T-cell (primary cell): ENCODE data around the gene SLC8B1. TPM values are rescaled to one million over a fixed set of nuclear protein-coding genes. Genes with fewer than 3 reads are reported as not detected.
A peak's percentile ranks its signal among the peaks of the same experiment; 100 is the strongest.

Experiments used
- ATAC-seq, 4 experiments: fragments of 200-7000 bp in 3 of 4; fragments of 150-1000 bp in 1 of 4; cut with Tn5 transposase; replicated peaks in 1 of 4; 1 replicate in 3 of 4; 2 replicates in 1 of 4; pipeline ENCODE4 v1.10.0; 2021; ENCODE audit warnings: moderate library complexity in 3 of 4, mild to moderate bottlenecking in 2 of 4, moderate number of reproducible peaks in 1 of 4
- CTCF ChIA-PET, 2 donors: fragments of 300-600 bp; sonication (Branson Sonifier 250); formaldehyde crosslinking; loops; one replicate each; lab custom pipeline; 2022; ENCODE audit warnings: antibody characterized with exemption in 2 of 2; lab: Charles Lee
- POLR2A ChIA-PET, 2 donors: fragments of 300-600 bp; sonication (Branson Sonifier 250); formaldehyde crosslinking; loops; one replicate each; lab custom pipeline; 2022; ENCODE audit warnings: antibody characterized with exemption in 2 of 2; lab: Charles Lee
- DNase-seq, 35 experiments: peaks; one replicate each; pipeline versions ENCODE4 v3.0.0 to v3.0.0-alpha.2; 2013 to 2023
- H3K27ac ChIP-seq: one replicate; pipeline ENCODE4 v1.5.1; 2013; ENCODE audit warnings: low read length
- H3K27me3 ChIP-seq, 2 experiments: replicated peaks in 1 of 2; 1 replicate in 1 of 2; 2 replicates in 1 of 2; pipeline versions ENCODE4 v1.6.1 to v1.7.0; 2013; ENCODE audit warnings: low read length in 1 of 2, mixed read lengths in 1 of 2; ENCODE audit not compliant: control insufficient read depth in 2 of 2, insufficient read depth in 2 of 2; ENCODE audit errors: extremely low read depth in 1 of 2
- H3K36me3 ChIP-seq, 2 donors: 1 replicate in 1 of 2; 2 replicates in 1 of 2; pipeline versions ENCODE4 v1.6.1 to v1.7.0; 2013; ENCODE audit warnings: low read length in 1 of 2; ENCODE audit not compliant: control insufficient read depth in 2 of 2, insufficient read depth in 1 of 2; ENCODE audit errors: extremely low read depth in 1 of 2
- H3K4me1 ChIP-seq, 2 experiments: 1 replicate in 1 of 2; 2 replicates in 1 of 2; pipeline versions ENCODE4 v1.6.1 to v1.7.0; 2013; ENCODE audit warnings: low read length in 2 of 2, mixed read lengths in 1 of 2; ENCODE audit not compliant: insufficient read depth in 2 of 2, control insufficient read depth in 1 of 2; ENCODE audit errors: extremely low read depth in 1 of 2
- H3K4me3 ChIP-seq, 2 donors: 1 replicate in 1 of 2; 2 replicates in 1 of 2; pipeline versions ENCODE4 v1.5.1 to v1.7.0; 2013; ENCODE audit warnings: mild to moderate bottlenecking in 2 of 2, low read length in 1 of 2, moderate library complexity in 1 of 2; ENCODE audit not compliant: control insufficient read depth in 1 of 2; ENCODE audit errors: extremely low read depth in 1 of 2
- H3K9me3 ChIP-seq: 2 replicates; pipeline ENCODE4 v1.7.0; 2013
- H3K27ac Mint-ChIP-seq, 2 donors: one replicate each; pipeline ENCODE4 v1.8.0; 2020 to 2021; ENCODE audit warnings: mild to moderate bottlenecking in 2 of 2, mixed read lengths in 2 of 2
- H3K27me3 Mint-ChIP-seq, 2 donors: one replicate each; pipeline ENCODE4 v1.8.0; 2021 to 2022; ENCODE audit warnings: mixed read lengths in 2 of 2
- H3K36me3 Mint-ChIP-seq: one replicate; pipeline ENCODE4 v1.8.0; 2021; ENCODE audit warnings: mixed read lengths
- H3K4me1 Mint-ChIP-seq, 3 donors: one replicate each; pipeline ENCODE4 v1.8.0; 2020 to 2022; ENCODE audit warnings: mixed read lengths in 3 of 3, mild to moderate bottlenecking in 1 of 3
- H3K4me3 Mint-ChIP-seq, 3 donors: one replicate each; pipeline ENCODE4 v1.8.0; 2020 to 2022; ENCODE audit warnings: mild to moderate bottlenecking in 3 of 3, mixed read lengths in 3 of 3, moderate library complexity in 3 of 3
- H3K9me3 Mint-ChIP-seq, 3 donors: one replicate each; pipeline ENCODE4 v1.8.0; 2020 to 2022; ENCODE audit warnings: mixed read lengths in 3 of 3
- WGBS: methylation state at CpG from one replicate; pipeline ENCODE4 v1.1.5; 2013; ENCODE audit warnings: missing lambda C conversion rate; ENCODE audit not compliant: insufficient coverage; 5-methylcytosine and 5-hydroxymethylcytosine counted together
- total RNA-seq, 35 experiments: library from RNA in 6 of 35; stranded (reverse) in 6 of 35; fragments of 120-200 nt in 1 of 35; gene quantifications; one replicate each; pipeline versions ENCODE4 v1.2.1 to v1.2.4 and lab custom pipeline; 2013 to 2026

SLC8B1 gene
- total RNA-seq, 5 donors from 2014 or later (not counting 1 experiment from before 2014, with no cell fraction given) = 76.7 to 120 (median 102) TPM

DNA sequence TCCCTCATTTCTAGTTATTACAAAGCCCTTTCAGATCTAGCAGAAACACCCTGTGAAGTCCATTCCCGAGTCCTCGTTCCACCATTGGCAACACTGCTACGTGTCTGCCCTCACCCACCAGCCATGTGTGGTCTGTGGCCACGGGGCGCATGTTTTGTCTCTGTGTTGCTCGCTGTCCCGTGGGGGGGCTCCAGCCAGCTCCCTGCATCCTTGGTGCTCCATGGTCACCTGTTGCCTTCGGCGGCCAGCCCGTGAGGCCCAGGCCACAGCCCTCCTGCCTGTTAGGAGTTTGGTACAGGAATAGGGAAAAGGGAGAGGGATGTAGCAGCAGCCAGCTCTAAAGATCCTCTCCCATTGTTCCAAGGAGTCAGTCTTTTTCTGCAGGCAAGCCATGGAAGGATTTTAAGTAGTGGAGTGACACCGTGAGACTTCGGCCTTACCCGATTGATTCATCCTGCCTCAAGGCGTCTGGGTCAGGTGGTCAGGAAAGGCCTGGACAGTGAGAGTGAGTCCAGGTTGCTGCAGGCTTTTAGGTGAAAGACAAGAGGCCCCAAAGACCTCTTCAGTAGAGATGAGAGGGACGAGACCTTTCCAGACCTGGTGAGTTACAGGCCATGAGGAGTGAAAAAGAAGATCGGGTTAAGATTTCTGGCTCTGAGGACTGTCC lies 83.4 kb downstream of the SLC8B1 start:
- Mint-ChIP-seq H3K9me3 (peaks cover 0 to 10% (median 8%) of the 10 kb centered on the region in 3 donors), H3K36me3 (peaks cover 51% of the 10 kb centered on the region), H3K27me3 (no peaks in the 10 kb centered on the region), H3K4me3 (no peak overlapping the region), H3K4me1 (no peaks in the 10 kb centered on the region), H3K27ac (peak overlapping the region in 1 of 2 donors; percentile 34)
- H3K36me3 ChIP-seq = peaks cover 9 to 10% of the 10 kb centered on the region in 2 donors
- ChIA-PET CTCF (no interaction called here), POLR2A (no interaction called here)
- no peak overlapping the region for H3K27ac ChIP-seq
- H3K4me1 ChIP-seq = no peaks in the 10 kb centered on the region
- H3K4me3 ChIP-seq = no peak overlapping the region
- DNase-seq = no peak
- WGBS = 98% methylated on average over 13 of the region's 16 CpGs
- ATAC-seq = no peak
- H3K9me3 ChIP-seq = no peaks in the 10 kb centered on the region
- no peaks in the 10 kb centered on the region for H3K27me3 ChIP-seq

DNA sequence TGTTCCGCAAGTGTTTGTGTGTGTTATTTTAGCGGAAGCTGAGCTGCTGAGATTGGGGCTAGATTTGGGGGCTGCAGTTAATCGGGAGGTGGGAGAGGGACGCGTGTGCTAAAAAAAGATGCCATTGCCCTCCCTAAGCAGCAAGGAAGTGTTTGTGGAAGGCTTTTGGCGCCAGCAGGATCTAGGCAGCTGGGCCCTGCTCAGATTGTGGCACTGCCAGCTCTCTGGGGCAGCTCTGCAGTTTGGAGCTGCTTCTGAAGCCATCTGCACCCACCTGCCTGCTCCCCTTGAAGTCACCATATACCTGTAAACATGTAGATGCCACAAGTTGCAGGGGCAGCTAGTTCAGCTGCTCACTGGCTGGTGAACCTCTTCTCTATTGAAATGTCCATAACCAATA lies 84.9 kb downstream of the SLC8B1 start:
- Histone ChIP-seq H3K27me3 (no peaks in the 10 kb centered on the region), H3K27ac (no peak overlapping the region), H3K4me3 (no peak overlapping the region), H3K9me3 (no peaks in the 10 kb centered on the region), H3K4me1 (no peaks in the 10 kb centered on the region), H3K36me3 (peaks cover 9 to 17% of the 10 kb centered on the region in 2 donors)
- POLR2A ChIA-PET = no interaction called here
- 95% methylated on average over 4 of the region's 6 CpGs for WGBS
- ATAC-seq (no peak), DNase-seq (no peak)
- Mint-ChIP-seq H3K27me3 (no peaks in the 10 kb centered on the region), H3K4me1 (peaks cover 0 to 3% (median under 1%) of the 10 kb centered on the region in 3 donors), H3K36me3 (peaks cover 59% of the 10 kb centered on the region), H3K27ac (no peak overlapping the region), H3K4me3 (no peak overlapping the region), H3K9me3 (peaks cover 0 to 10% (median 8%) of the 10 kb centered on the region in 3 donors)
- CTCF ChIA-PET = no interaction called here

DNA sequence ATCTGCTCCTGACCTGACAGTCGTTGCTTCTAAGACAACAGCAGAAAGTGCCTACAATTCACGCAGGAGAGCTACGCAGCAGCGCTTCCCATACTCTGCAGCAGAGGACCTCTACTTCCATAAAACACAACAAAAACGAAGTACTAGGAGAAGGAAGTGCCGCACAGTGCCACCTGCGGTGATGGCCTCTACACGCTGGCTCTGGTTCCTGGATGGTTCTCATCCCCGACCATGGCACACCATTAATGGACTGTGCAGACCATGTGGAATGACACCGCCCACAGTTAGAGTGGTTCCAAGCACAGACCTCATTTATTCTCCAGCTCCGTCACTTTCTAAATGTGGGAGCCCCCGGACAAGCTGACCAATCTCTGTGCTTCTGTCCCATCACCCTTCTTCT lies 85.4 kb downstream of the SLC8B1 start:
- H3K27ac Mint-ChIP-seq = no peak overlapping the region

DNA sequence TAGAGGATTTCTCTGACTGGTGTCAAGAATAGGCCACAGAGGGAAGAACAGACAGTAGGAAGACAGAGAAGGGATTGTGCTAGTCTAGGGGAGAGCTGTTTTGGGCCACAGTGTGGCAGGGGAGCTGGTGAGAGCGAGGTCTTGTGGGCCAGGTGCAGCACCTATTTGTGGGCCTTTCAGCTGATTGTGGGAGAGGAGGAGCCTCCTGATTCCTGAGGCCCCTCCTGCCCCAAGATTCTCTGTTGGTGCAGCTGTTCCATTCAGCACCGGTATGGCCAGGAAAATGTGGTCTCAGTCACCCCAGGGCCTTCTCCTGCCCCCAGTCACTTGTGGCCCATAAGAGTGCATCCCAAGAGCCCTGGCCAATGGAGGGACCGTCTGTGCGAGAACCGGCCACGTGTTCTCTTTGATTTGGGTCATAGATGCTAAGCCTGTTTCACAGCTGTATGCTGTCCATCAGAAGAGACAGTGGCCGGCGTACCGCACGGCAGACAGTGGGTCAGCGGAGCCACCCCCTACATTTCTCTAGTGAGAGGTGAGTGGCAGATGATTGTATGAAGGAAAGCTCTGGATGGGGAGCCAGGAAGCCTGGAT lies 86.0 kb downstream of the SLC8B1 start:
- Histone ChIP-seq H3K27ac (no peak overlapping the region), H3K27me3 (no peaks in the 10 kb centered on the region), H3K4me3 (no peak overlapping the region), H3K36me3 (peaks cover 14 to 17% of the 10 kb centered on the region in 2 donors), H3K4me1 (no peaks in the 10 kb centered on the region), H3K9me3 (no peaks in the 10 kb centered on the region)
- no peak overlapping the region for H3K4me3 Mint-ChIP-seq
- ATAC-seq = no peak
- peaks cover 8 to 13% (median 9%) of the 10 kb centered on the region in 3 donors for H3K4me1 Mint-ChIP-seq
- H3K9me3 Mint-ChIP-seq = peaks cover 0 to 10% (median 7%) of the 10 kb centered on the region in 3 donors
- POLR2A ChIA-PET = interaction anchor here in 1 of 2 donors (0.5 kb wide), 1 partner anchor 348 kb away, joined by 3 read pairs; no protein-coding TSS in a partner anchor
- H3K27me3 Mint-ChIP-seq = no peaks in the 10 kb centered on the region
- CTCF ChIA-PET = no interaction called here
- no peak overlapping the region for H3K27ac Mint-ChIP-seq
- peaks cover 56% of the 10 kb centered on the region for H3K36me3 Mint-ChIP-seq
- DNase-seq = no peak
- 86% methylated on average over 6 of the region's 11 CpGs for WGBS

More for the DNA sequence above, 85.4 kb downstream of the SLC8B1 start:
- no peaks in the 10 kb centered on the region for H3K9me3 ChIP-seq
- DNase-seq (no peak), ATAC-seq (no peak)
- H3K27me3 Mint-ChIP-seq = no peaks in the 10 kb centered on the region
- H3K27me3 ChIP-seq = no peaks in the 10 kb centered on the region
- H3K4me3 ChIP-seq = no peak overlapping the region
- peaks cover 5 to 8% (median 5%) of the 10 kb centered on the region in 3 donors for H3K4me1 Mint-ChIP-seq
- peaks cover 59% of the 10 kb centered on the region for H3K36me3 Mint-ChIP-seq
- no peaks in the 10 kb centered on the region for H3K4me1 ChIP-seq
- H3K27ac ChIP-seq = no peak overlapping the region
- CTCF ChIA-PET = no interaction called here
- 94% methylated on average over 10 of the region's 12 CpGs for WGBS
- peaks cover 12 to 17% of the 10 kb centered on the region in 2 donors for H3K36me3 ChIP-seq
- no peak overlapping the region for H3K4me3 Mint-ChIP-seq
- POLR2A ChIA-PET = no interaction called here
- H3K9me3 Mint-ChIP-seq = peaks cover 0 to 10% (median 8%) of the 10 kb centered on the region in 3 donors

Other genes with a start within 250 kb of the SLC8B1 start
- 1 to 10 TPM in 2 of 5 donors, under 1 TPM in 3; 0.43 to 2.9 (median 0.85) TPM for gene RASAL1, start 199.3 kb downstream of the SLC8B1 start, total RNA-seq
- gene CFAP73, start 185.4 kb downstream of the SLC8B1 start, total RNA-seq = under 1 TPM in 2 of 5 donors, not detected in 3; 0.25 to 0.69 TPM
- gene DDX54, start 149.6 kb downstream of the SLC8B1 start, total RNA-seq = 10 to 100 TPM; 86.1 to 100.0 (median 88.0) TPM
- 10 to 100 TPM in 3 of 5 donors, 1 to 10 TPM in 2; 7.8 to 17.8 (median 13.8) TPM for gene RITA1, start 149.4 kb downstream of the SLC8B1 start, total RNA-seq
- 10 to 100 TPM; 58.8 to 81.6 (median 73.5) TPM for gene TPCN1, start 113.6 kb downstream of the SLC8B1 start, total RNA-seq
- 10 to 100 TPM; 14.1 to 19.0 (median 15.1) TPM for gene PLBD2, start 23.5 kb upstream of the SLC8B1 start, total RNA-seq
- under 1 TPM in 2 of 5 donors, not detected in 3; 0.18 to 0.26 TPM for gene SDS, start 68.8 kb upstream of the SLC8B1 start, total RNA-seq
- 1 to 10 TPM in 1 of 5 donors, under 1 TPM in 3, not detected in 1; 0.19 to 2.3 (median 0.44) TPM for gene SDSL, start 87.3 kb upstream of the SLC8B1 start, total RNA-seq
- not detected for gene LHX5, start 136.8 kb upstream of the SLC8B1 start, total RNA-seq